Measurements from ENCODE around the gene CMBL. TPM values are rescaled to one million over a fixed set of nuclear protein-coding genes. Genes with fewer than 3 reads are reported as not detected.

The CMBL gene
- total RNA-seq, 1 donor from 2014 or later: not detected

DNA sequence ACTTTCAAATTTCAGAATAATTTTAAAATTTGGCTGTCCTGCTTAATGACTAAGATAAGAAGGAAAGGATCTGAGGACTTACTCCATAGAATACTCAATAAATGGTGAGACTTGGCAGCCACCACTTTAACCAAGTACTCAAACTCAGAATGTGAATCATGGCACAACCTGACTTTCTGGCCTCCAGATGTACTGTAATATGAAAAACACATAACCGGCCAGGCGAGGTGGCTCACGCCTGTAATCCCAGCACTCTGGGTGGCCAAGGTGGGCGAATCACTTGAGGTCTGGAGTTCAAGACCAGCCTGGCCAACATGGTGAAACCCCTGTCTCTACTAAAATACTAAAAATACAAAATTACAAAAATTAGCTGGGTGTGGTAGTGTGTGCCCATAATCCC lies 35.8 kb upstream of the CMBL start:
- no peaks in the 10 kb centered on the region for H3K36me3 Mint-ChIP-seq (ENCODE audit: low read depth)
- POLR2A ChIA-PET: interaction anchor here (1.2 to 1.5 kb wide), 2 partner anchors 10 to 14 kb away, joined by 4 to 5 read pairs; partner anchors contain the start of gene MARCHF6
- DNase-seq (no peak), ATAC-seq (ENCODE audit: low read depth) (no peak)
- no peaks in the 10 kb centered on the region for H3K27me3 Mint-ChIP-seq
- no peak overlapping the region for H3K27ac Mint-ChIP-seq
- TF ChIP-seq, protein P1, sequence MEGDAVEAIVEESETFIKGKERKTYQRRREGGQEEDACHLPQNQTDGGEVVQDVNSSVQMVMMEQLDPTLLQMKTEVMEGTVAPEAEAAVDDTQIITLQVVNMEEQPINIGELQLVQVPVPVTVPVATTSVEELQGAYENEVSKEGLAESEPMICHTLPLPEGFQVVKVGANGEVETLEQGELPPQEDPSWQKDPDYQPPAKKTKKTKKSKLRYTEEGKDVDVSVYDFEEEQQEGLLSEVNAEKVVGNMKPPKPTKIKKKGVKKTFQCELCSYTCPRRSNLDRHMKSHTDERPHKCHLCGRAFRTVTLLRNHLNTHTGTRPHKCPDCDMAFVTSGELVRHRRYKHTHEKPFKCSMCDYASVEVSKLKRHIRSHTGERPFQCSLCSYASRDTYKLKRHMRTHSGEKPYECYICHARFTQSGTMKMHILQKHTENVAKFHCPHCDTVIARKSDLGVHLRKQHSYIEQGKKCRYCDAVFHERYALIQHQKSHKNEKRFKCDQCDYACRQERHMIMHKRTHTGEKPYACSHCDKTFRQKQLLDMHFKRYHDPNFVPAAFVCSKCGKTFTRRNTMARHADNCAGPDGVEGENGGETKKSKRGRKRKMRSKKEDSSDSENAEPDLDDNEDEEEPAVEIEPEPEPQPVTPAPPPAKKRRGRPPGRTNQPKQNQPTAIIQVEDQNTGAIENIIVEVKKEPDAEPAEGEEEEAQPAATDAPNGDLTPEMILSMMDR (IDR thresholded peaks at IDR 0.05): no peak
- intact Hi-C loops (cut with micrococcal nuclease): no loop called here
- H3K9me3 Mint-ChIP-seq: no peaks in the 10 kb centered on the region
- H3K4me1 Mint-ChIP-seq: no peaks in the 10 kb centered on the region
- CTCF ChIA-PET: no interaction called here
- H3K4me3 Mint-ChIP-seq: no peak overlapping the region

DNA sequence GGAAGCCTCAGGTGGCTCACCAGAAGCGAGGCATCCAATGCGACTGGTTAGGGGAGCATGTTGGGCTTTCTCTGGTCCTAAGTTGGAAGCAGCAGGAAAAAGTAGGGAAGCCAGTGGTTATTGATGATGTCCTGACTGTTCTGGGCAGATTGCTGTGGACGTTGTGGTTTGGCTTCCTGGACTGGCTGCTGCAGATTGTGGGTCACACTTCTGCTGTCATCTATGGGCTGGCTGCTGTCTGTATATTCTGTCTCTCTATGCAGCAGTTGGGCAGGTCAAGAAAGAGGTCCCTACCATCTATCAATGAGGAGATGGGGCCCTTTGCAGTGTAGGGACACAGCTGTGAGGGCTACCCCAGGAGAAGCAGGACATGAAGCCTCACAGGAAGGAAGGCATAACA lies 32.3 kb upstream of the CMBL start:
- peaks cover 4% of the 10 kb centered on the region for H3K27me3 Mint-ChIP-seq
- no peaks in the 10 kb centered on the region for H3K4me1 Mint-ChIP-seq

DNA sequence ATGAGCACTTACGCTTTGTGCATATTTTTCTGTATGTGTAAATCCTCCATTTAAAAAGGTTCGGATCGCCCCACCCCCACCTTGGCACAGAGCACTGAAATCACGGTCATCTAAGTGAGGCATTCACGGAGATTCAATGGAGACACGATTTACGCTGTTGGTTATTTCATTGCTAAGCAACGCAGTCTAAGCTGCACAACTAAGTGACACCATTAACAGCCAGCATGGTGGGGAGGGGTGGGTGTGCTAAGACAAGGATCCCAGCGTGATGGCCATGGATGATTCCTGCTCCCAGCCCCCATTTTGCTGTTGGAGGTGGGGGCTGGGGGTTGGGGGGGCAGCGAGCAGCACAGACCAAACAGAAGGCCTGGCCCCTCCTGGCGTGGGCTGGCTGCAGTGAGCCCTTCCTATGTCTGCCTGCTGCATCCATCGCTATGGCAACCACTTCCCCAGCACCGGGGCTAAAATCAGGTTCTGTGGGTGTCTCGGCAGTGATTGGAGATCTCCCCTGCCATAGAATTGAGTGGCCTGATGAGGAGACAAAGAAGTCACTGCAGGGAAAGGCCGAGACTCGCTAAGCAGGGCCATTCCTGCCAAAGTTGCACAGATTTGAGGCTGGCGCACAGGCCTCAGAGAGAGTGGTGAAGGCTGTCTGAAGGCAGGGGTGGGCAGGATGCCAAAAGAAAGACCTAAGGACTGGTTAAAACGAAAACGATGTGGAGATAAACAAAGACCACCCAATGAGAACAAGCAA lies 31.5 kb upstream of the CMBL start:
- peaks cover 1% of the 10 kb centered on the region for H3K4me1 Mint-ChIP-seq
- H3K9me3 Mint-ChIP-seq: no peaks in the 10 kb centered on the region
- ChIA-PET CTCF (no interaction called here), POLR2A (no interaction called here)
- ATAC-seq (ENCODE audit: low read depth) (no peak), DNase-seq (no peak)
- TF ChIP-seq, protein P1 (IDR thresholded peaks at IDR 0.05): no peak
- intact Hi-C loops (cut with micrococcal nuclease): no loop called here
- H3K4me3 Mint-ChIP-seq: no peak overlapping the region
- H3K27ac Mint-ChIP-seq: no peak overlapping the region
- no peaks in the 10 kb centered on the region for H3K36me3 Mint-ChIP-seq (ENCODE audit: low read depth)
- peaks cover 11% of the 10 kb centered on the region for H3K27me3 Mint-ChIP-seq

More for the DNA sequence above, 32.3 kb upstream of the CMBL start:
- TF ChIP-seq, protein P1 (IDR thresholded peaks at IDR 0.05): no peak
- ATAC-seq (ENCODE audit: low read depth): no peak
- no peaks in the 10 kb centered on the region for H3K9me3 Mint-ChIP-seq
- H3K27ac Mint-ChIP-seq: no peak overlapping the region
- ChIA-PET CTCF (no interaction called here), POLR2A (no interaction called here)
- DNase-seq: no peak
- H3K4me3 Mint-ChIP-seq: no peak overlapping the region
- intact Hi-C loops (cut with micrococcal nuclease): no loop called here
- no peaks in the 10 kb centered on the region for H3K36me3 Mint-ChIP-seq (ENCODE audit: low read depth)

DNA sequence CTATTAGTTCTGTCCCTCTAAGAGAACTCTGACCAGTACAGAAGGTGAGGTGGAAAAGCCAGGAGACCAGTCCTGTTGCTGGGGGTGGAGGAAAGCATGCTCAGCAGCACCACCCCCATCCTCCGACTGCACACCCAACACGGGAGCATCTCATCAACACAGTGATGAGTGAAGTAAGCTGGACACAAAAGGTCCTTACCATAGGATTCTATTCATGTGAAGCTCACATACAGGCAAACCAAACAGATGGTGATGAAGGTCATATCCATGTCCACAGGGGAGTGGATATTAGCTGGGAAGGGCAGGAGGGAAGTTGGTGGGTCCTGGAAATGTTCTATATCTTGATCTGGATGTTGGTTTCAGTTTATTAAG lies 31.0 kb upstream of the CMBL start:
- POLR2A ChIA-PET: no interaction called here
- TF ChIP-seq, protein P1 (IDR thresholded peaks at IDR 0.05): no peak

DNA sequence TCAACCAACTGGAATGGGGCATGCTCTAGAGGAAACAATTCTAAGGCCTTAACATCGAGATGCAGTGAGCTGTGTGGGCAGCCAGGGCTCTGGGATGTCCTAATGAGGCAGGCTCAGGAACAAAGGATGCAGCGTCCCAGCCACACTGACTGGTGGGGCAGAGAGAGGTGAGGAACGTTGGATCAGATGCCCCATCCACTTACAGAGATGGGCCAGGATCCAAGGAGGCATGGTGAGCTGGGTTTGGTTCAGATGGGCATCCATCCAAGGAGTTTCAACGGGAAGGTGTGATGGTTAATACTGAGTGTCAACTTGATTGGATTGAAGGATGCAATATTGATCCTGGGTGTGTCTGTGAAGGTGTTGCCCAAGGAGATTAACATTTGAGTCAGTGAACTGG lies 30.3 kb upstream of the CMBL start:
- ChIA-PET POLR2A (no interaction called here), CTCF (no interaction called here)
- Mint-ChIP-seq H3K9me3 (no peaks in the 10 kb centered on the region), H3K4me3 (no peak overlapping the region), H3K4me1 (peaks cover 7% of the 10 kb centered on the region), H3K27me3 (peaks cover 17% of the 10 kb centered on the region), H3K27ac (no peak overlapping the region), H3K36me3 (ENCODE audit: low read depth) (no peaks in the 10 kb centered on the region)
- TF ChIP-seq, protein P1 (IDR thresholded peaks at IDR 0.05): no peak
- DNase-seq: no peak
- no peak for ATAC-seq (ENCODE audit: low read depth)
- intact Hi-C loops (cut with micrococcal nuclease): no loop called here

More for the DNA sequence above, 31.0 kb upstream of the CMBL start:
- H3K36me3 Mint-ChIP-seq (ENCODE audit: low read depth): no peaks in the 10 kb centered on the region
- H3K27ac Mint-ChIP-seq: no peak overlapping the region
- H3K9me3 Mint-ChIP-seq: no peaks in the 10 kb centered on the region
- peaks cover 12% of the 10 kb centered on the region for H3K27me3 Mint-ChIP-seq
- peaks cover 1% of the 10 kb centered on the region for H3K4me1 Mint-ChIP-seq
- CTCF ChIA-PET: no interaction called here
- ATAC-seq (ENCODE audit: low read depth): no peak
- no peak for DNase-seq
- intact Hi-C loops (cut with micrococcal nuclease): no loop called here
- no peak overlapping the region for H3K4me3 Mint-ChIP-seq

Measured in activated B cell treated with CpG ODN at 0.5 μM for 24 hours (primary cell).